H9 (cell line): ENCODE measurements around the gene MYOM3. TPM values are rescaled to one million over a fixed set of nuclear protein-coding genes. Genes with fewer than 3 reads are reported as not detected.

Source experiments
- DNase-seq: peaks from one replicate; pipeline ENCODE4 v3.0.0-alpha.2; 2017
- H2AFZ ChIP-seq: one replicate; pipeline ENCODE4 v1.6.1; 2013; ENCODE audit warnings: mild to moderate bottlenecking, low read length, control low read depth, moderate library complexity
- H2AK5ac ChIP-seq: 2 replicates; pipeline ENCODE4 v1.6.1; 2013; ENCODE audit warnings: low read length, control low read depth, mixed read lengths; ENCODE audit not compliant: insufficient read length
- H2BK120ac ChIP-seq: one replicate; pipeline ENCODE4 v1.6.1; 2013; ENCODE audit warnings: low read depth, mild to moderate bottlenecking, low read length, control low read depth, inconsistent platforms; ENCODE audit not compliant: poor library complexity, severe bottlenecking
- H2BK12ac ChIP-seq: 2 replicates; pipeline ENCODE4 v1.6.1; 2013; ENCODE audit warnings: low read length, control low read depth, mixed read lengths, low read depth; ENCODE audit not compliant: insufficient read length
- H2BK15ac ChIP-seq: 2 replicates; pipeline ENCODE4 v1.6.1; 2013; ENCODE audit warnings: low read depth, low read length, control low read depth
- H2BK20ac ChIP-seq: one replicate; pipeline ENCODE4 v1.6.1; 2013; ENCODE audit warnings: low read depth, mild to moderate bottlenecking, low read length, control low read depth, inconsistent platforms; ENCODE audit not compliant: poor library complexity, severe bottlenecking
- H2BK5ac ChIP-seq: 2 replicates; pipeline ENCODE4 v1.6.1; 2013; ENCODE audit warnings: low read length, control low read depth, mixed read lengths; ENCODE audit not compliant: insufficient read length
- H3K14ac ChIP-seq: 2 replicates; pipeline ENCODE4 v1.6.1; 2013; ENCODE audit warnings: low read length, control low read depth; ENCODE audit not compliant: insufficient read depth
- H3K18ac ChIP-seq: 2 replicates; pipeline ENCODE4 v1.6.1; 2013; ENCODE audit warnings: low read depth, mild to moderate bottlenecking, mixed read lengths, low read length, control low read depth; ENCODE audit not compliant: insufficient read length
- H3K23ac ChIP-seq: 2 replicates; pipeline ENCODE4 v1.6.1; 2013; ENCODE audit warnings: low read length, control low read depth, mixed read lengths, low read depth; ENCODE audit not compliant: insufficient read length
- H3K23me2 ChIP-seq: 2 replicates; pipeline ENCODE4 v1.6.1; 2013; ENCODE audit warnings: low read depth, mild to moderate bottlenecking, mixed read lengths, low read length, control low read depth; ENCODE audit not compliant: insufficient read length, poor library complexity, severe bottlenecking
- H3K27ac ChIP-seq: 2 replicates; pipeline ENCODE4 v1.5.1; 2013; ENCODE audit warnings: low read length, control low read depth, mixed read lengths, low read depth; ENCODE audit not compliant: insufficient read length
- H3K27me3 ChIP-seq: 2 replicates; pipeline ENCODE4 v1.6.1; 2013; ENCODE audit warnings: low read length, control low read depth, inconsistent platforms; ENCODE audit not compliant: insufficient read depth
- H3K4ac ChIP-seq: 2 replicates; pipeline ENCODE4 v1.6.1; 2013; ENCODE audit warnings: low read depth, mild to moderate bottlenecking, control low read depth, inconsistent platforms, low read length, moderate library complexity
- H3K4me1 ChIP-seq: 2 replicates; pipeline ENCODE4 v1.6.1; 2013; ENCODE audit warnings: low read length, control low read depth, inconsistent platforms; ENCODE audit not compliant: insufficient read depth
- H3K4me2 ChIP-seq: 2 replicates; pipeline ENCODE4 v1.6.1; 2013; ENCODE audit warnings: low read length, control low read depth, mixed read lengths; ENCODE audit not compliant: insufficient read length, insufficient read depth
- H3K56ac ChIP-seq: 2 replicates; pipeline ENCODE4 v1.6.1; 2013; ENCODE audit warnings: low read depth, mild to moderate bottlenecking, mixed read lengths, low read length, control low read depth; ENCODE audit not compliant: insufficient read length
- H3K79me1 ChIP-seq: 2 replicates; pipeline ENCODE4 v1.6.1; 2013; ENCODE audit warnings: low read depth, mild to moderate bottlenecking, moderate library complexity, low read length, control low read depth, inconsistent platforms; ENCODE audit not compliant: insufficient read depth, poor library complexity, severe bottlenecking
- H3K79me2 ChIP-seq: 2 replicates; pipeline ENCODE4 v1.6.1; 2013; ENCODE audit warnings: low read length, control low read depth, inconsistent platforms; ENCODE audit not compliant: insufficient read depth
- H3K9ac ChIP-seq: 2 replicates; pipeline ENCODE4 v1.6.1; 2013; ENCODE audit warnings: low read length, control low read depth, mixed read lengths; ENCODE audit not compliant: insufficient read length; ENCODE audit errors: extremely low read depth
- H3K9me3 ChIP-seq: one replicate; pipeline ENCODE4 v1.6.1; 2013; ENCODE audit warnings: low read depth, low read length, inconsistent platforms; ENCODE audit not compliant: control insufficient read depth
- H3T11ph ChIP-seq: one replicate; pipeline ENCODE4 v1.6.1; 2013; ENCODE audit warnings: mild to moderate bottlenecking, low read length, control low read depth, inconsistent platforms
- H4K20me1 ChIP-seq: one replicate; pipeline ENCODE4 v1.6.1; 2013; ENCODE audit not compliant: control insufficient read depth, insufficient read length, insufficient read depth
- H4K5ac ChIP-seq: 2 replicates; pipeline ENCODE4 v1.6.1; 2013; ENCODE audit warnings: low read depth, mild to moderate bottlenecking, mixed read lengths, low read length, control low read depth; ENCODE audit not compliant: insufficient read length
- H4K8ac ChIP-seq: replicated peaks from 2 replicates; pipeline ENCODE4 v1.6.1; 2013; ENCODE audit warnings: low read length, control low read depth, mixed read lengths, low read depth; ENCODE audit not compliant: insufficient read length
- H4K91ac ChIP-seq: 2 replicates; pipeline ENCODE4 v1.6.1; 2013; ENCODE audit warnings: low read depth, mild to moderate bottlenecking, moderate library complexity, mixed read lengths, low read length, control low read depth; ENCODE audit not compliant: insufficient read length
- H3K27ac Mint-ChIP-seq, 3 experiments: 2 replicates in 2 of 3; 3 replicates in 1 of 3; pipeline ENCODE4 v1.8.0; 2020 to 2021; ENCODE audit warnings: mixed read lengths in 3 of 3, mild to moderate bottlenecking in 1 of 3, moderate library complexity in 1 of 3
- H3K27me3 Mint-ChIP-seq: 2 replicates; pipeline ENCODE4 v1.8.0; 2021; ENCODE audit warnings: low read depth, mild to moderate bottlenecking, moderate library complexity, mixed read lengths
- H3K36me3 Mint-ChIP-seq, 3 experiments: 2 replicates in 2 of 3; 3 replicates in 1 of 3; pipeline ENCODE4 v1.8.0; 2020 to 2021; ENCODE audit warnings: low read depth in 3 of 3, mixed read lengths in 3 of 3; ENCODE audit not compliant: insufficient read depth in 1 of 3
- H3K4me1 Mint-ChIP-seq, 2 experiments: 2 replicates each; pipeline ENCODE4 v1.8.0; 2020; ENCODE audit warnings: mixed read lengths in 2 of 2
- H3K4me3 Mint-ChIP-seq, 2 experiments: 2 replicates in 1 of 2; 3 replicates in 1 of 2; pipeline ENCODE4 v1.8.0; 2020 to 2021; ENCODE audit warnings: mild to moderate bottlenecking in 2 of 2, mixed read lengths in 2 of 2, moderate library complexity in 1 of 2
- H3K9me3 Mint-ChIP-seq, 2 experiments: 2 replicates in 1 of 2; 3 replicates in 1 of 2; pipeline ENCODE4 v1.8.0; 2020; ENCODE audit warnings: mild to moderate bottlenecking in 2 of 2, mixed read lengths in 2 of 2, moderate library complexity in 1 of 2
- WGBS: extraction: QIAGEN DNeasy Blood & Tissue Kit; methylation state at CpG from one replicate; pipeline ENCODE4 v1.1.7; 2013; ENCODE audit warnings: missing lambda C conversion rate, low lambda C conversion rate, mixed read lengths; ENCODE audit not compliant: insufficient read length; ENCODE audit errors: extremely low coverage; 5-methylcytosine and 5-hydroxymethylcytosine counted together
- total RNA-seq: library from RNA; stranded (reverse); gene quantifications from 2 replicates; pipeline ENCODE4 v1.2.1, GENCODE V29; 2021
- TF ChIP-seq, protein P1 (sequence below): fragments of 200-600 bp; sonication (generic); conservative IDR thresholded peaks from 3 replicates; pipeline ENCODE4 v1.8.0; 2021; ENCODE audit warnings: antibody characterized with exemption, mild to moderate bottlenecking

Gene MYOM3
- total RNA-seq, 1 experiment from 2014 or later: 0.11 TPM

DNA sequence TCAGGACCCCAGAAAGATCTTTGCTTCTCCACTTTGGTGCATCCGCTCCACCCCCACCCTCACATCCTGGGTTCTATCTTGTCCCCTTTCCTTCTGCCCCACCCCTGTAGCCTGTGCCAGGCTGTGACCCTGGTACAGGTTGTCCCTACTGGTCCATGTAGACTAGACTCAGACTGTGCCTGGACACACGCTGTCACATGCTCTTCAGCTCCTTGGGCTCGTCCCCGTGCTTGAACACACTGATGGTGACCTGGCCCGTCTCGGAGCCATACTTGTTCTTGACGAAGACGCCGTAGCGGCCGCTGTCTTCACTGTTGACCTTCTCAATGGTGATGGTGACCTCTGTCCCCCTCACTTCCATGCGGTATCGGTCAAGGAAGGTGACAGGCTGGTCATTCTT lies 54.8 kb downstream of the MYOM3 start:
- no peak overlapping the region for H2BK120ac ChIP-seq
- Mint-ChIP-seq H3K9me3 (peaks cover 0 to 4% of the 10 kb centered on the region in 2 experiments; a peak in 1 of 5 replicates), H3K4me3 (no peak overlapping the region), H3K4me1 (no peaks in the 10 kb centered on the region), H3K36me3 (no peaks in the 10 kb centered on the region), H3K27me3 (no peaks in the 10 kb centered on the region; the same call in none of the 2 replicates), H3K27ac (no peak overlapping the region)
- no peaks in the 10 kb centered on the region for H3K27me3 ChIP-seq
- no peaks in the 10 kb centered on the region for H3K4me1 ChIP-seq
- H4K91ac ChIP-seq: no peak overlapping the region
- no peak overlapping the region for H2BK20ac ChIP-seq
- H3K4me2 ChIP-seq: no peak overlapping the region
- no peak overlapping the region for H3K27ac ChIP-seq
- no peak overlapping the region for H3K23ac ChIP-seq
- no peaks in the 10 kb centered on the region for H3K9me3 ChIP-seq
- no peaks in the 10 kb centered on the region for H3K23me2 ChIP-seq
- H2BK12ac ChIP-seq: no peak overlapping the region
- no peak overlapping the region for H2BK5ac ChIP-seq
- H3T11ph ChIP-seq: no peak overlapping the region
- DNase-seq: no peak
- no peak overlapping the region for H2AFZ ChIP-seq
- peak overlapping the region; percentile 1; the same call in 1 of the 2 replicates for H3K14ac ChIP-seq
- H3K9ac ChIP-seq: no peak overlapping the region
- H4K20me1 ChIP-seq: no peaks in the 10 kb centered on the region
- H3K56ac ChIP-seq: no peak overlapping the region
- H3K79me2 ChIP-seq: no peaks in the 10 kb centered on the region
- no peak overlapping the region for H3K4ac ChIP-seq
- H3K18ac ChIP-seq: no peak overlapping the region
- no CpG with 5 or more reads among the region's 13 CpGs for WGBS
- H2BK15ac ChIP-seq: no peak overlapping the region
- no peak overlapping the region for H2AK5ac ChIP-seq
- no peaks in the 10 kb centered on the region for H3K79me1 ChIP-seq
- TF ChIP-seq, protein P1, sequence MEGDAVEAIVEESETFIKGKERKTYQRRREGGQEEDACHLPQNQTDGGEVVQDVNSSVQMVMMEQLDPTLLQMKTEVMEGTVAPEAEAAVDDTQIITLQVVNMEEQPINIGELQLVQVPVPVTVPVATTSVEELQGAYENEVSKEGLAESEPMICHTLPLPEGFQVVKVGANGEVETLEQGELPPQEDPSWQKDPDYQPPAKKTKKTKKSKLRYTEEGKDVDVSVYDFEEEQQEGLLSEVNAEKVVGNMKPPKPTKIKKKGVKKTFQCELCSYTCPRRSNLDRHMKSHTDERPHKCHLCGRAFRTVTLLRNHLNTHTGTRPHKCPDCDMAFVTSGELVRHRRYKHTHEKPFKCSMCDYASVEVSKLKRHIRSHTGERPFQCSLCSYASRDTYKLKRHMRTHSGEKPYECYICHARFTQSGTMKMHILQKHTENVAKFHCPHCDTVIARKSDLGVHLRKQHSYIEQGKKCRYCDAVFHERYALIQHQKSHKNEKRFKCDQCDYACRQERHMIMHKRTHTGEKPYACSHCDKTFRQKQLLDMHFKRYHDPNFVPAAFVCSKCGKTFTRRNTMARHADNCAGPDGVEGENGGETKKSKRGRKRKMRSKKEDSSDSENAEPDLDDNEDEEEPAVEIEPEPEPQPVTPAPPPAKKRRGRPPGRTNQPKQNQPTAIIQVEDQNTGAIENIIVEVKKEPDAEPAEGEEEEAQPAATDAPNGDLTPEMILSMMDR: no peak
- H4K8ac ChIP-seq: no peak overlapping the region
- no peak overlapping the region for H4K5ac ChIP-seq
